ENCODE data around the gene ITIH6. TPM values are rescaled to one million over a fixed set of nuclear protein-coding genes. Genes with fewer than 3 reads are reported as not detected.
"Not testable (repeated sequence)": the region's sequence is repeated elsewhere in the genome, so short reads cannot be mapped to it uniquely, and the experiment has no call there.

ITIH6 gene, protein sequence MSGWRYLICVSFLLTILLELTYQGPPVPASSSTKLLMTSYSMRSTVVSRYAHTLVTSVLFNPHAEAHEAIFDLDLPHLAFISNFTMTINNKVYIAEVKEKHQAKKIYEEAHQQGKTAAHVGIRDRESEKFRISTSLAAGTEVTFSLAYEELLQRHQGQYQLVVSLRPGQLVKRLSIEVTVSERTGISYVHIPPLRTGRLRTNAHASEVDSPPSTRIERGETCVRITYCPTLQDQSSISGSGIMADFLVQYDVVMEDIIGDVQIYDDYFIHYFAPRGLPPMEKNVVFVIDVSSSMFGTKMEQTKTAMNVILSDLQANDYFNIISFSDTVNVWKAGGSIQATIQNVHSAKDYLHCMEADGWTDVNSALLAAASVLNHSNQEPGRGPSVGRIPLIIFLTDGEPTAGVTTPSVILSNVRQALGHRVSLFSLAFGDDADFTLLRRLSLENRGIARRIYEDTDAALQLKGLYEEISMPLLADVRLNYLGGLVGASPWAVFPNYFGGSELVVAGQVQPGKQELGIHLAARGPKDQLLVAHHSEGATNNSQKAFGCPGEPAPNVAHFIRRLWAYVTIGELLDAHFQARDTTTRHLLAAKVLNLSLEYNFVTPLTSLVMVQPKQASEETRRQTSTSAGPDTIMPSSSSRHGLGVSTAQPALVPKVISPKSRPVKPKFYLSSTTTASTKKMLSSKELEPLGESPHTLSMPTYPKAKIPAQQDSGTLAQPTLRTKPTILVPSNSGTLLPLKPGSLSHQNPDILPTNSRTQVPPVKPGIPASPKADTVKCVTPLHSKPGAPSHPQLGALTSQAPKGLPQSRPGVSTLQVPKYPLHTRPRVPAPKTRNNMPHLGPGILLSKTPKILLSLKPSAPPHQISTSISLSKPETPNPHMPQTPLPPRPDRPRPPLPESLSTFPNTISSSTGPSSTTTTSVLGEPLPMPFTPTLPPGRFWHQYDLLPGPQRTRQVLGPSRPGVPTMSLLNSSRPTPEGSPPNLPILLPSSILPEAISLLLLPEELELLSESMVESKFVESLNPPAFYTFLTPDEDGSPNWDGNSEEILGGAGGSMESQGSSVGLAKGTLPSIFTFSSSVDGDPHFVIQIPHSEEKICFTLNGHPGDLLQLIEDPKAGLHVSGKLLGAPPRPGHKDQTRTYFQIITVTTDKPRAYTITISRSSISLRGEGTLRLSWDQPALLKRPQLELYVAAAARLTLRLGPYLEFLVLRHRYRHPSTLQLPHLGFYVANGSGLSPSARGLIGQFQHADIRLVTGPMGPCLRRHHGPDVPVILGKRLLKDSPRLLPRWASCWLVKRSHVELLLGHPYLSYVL
- not detected for polyA plus RNA-seq (ENCODE audit: low read depth in 6 of 6)

DNA sequence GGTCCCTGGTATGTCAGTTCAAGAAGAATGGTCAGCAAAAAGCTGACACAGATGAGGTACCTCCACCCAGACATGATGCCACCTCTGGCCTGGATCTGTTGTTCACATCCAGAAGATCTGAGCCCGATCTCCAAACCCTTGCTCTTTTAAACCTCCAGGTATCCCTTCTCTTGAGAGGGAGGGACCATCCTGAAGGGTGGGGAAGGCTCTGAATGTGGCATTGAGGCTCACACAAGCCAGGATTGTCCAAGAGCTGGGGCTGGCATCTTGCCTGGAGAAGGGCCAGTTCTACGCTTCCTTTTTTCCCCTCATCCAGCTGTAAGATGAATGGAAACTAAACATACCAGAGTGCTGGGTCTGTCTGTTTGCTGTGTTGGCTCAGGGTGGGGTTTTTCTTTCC lies at the start of gene ITIH6:
Gene ITIH6, minus strand, starts transcription at position 119 of the 400 bp plus-strand sequence. Its CDS starts 45 bp downstream, at position 74.
- no peak within 1 kb of the TSS for H3K27ac Mint-ChIP-seq

DNA sequence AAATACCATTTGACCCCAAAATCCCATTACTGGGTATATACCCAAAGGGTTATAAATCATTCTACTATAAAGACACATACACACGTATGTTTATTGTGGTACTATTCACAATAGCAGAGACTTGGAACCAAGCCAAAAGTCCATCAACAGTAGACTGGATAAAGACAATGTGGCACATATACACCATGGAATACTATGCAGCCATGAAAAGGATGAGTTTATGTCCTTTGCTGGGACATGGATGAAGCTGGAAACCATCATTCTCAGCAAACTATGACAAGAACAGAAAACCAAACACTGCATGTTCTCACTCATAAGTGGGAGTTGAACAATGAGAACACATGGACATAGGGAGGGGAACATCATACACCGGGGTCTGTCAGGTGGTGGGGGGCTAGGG lies 49.6 kb upstream of the ITIH6 start:
- not testable (repeated sequence) for H3K27me3 Mint-ChIP-seq; H3K4me1 Mint-ChIP-seq; H3K4me3 Mint-ChIP-seq; H3K27ac Mint-ChIP-seq; DNase-seq; ATAC-seq (ENCODE audit: low read depth in 2 of 2); H3K36me3 Mint-ChIP-seq
- H3K9me3 Mint-ChIP-seq, result peaks cover 0 to 14% (median 4%) of the 10 kb centered on the region in 7 donors

More for the DNA sequence above, at the start of gene ITIH6:
- ATAC-seq (ENCODE audit: low read depth in 2 of 2), result no peak
- Mint-ChIP-seq H3K27me3 (peaks cover 0 to 14% (median 13%) of the 10 kb centered on the region in 3 donors), H3K4me1 (no peaks in the 10 kb centered on the region), H3K36me3 (no peaks in the 10 kb centered on the region), H3K9me3 (peaks cover 0 to 1% (median 0%) of the 10 kb centered on the region in 7 donors), H3K4me3 (no peak within 1 kb of the TSS)
- no peak for DNase-seq

DNA sequence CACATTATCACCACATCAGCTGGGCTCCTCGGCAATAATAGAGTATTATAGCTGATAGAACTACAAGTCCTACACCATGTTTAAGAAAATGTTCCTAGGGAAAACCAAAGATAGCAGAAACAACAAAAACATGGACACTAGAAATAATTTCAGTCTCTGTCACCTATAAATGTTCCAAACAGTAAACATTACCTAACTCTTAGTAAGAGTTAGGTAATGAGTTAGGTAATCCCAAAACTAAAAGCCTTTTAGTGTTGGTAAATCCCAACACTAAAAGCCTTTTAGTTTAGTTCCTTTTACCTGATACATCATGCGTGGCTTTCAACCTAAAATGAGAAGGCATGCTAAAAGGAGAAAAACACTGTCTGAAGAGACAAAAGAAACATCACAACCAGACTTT lies 45.0 kb upstream of the ITIH6 start:
- Mint-ChIP-seq H3K27ac (no peak overlapping the region), H3K4me3 (no peak overlapping the region), H3K4me1 (no peaks in the 10 kb centered on the region), H3K36me3 (no peaks in the 10 kb centered on the region), H3K9me3 (peaks cover 0 to 14% (median 4%) of the 10 kb centered on the region in 7 donors), H3K27me3 (peaks cover 0 to 28% (median 13%) of the 10 kb centered on the region in 3 donors)
- ATAC-seq (ENCODE audit: low read depth in 2 of 2), result no peak
- DNase-seq, result no peak

DNA sequence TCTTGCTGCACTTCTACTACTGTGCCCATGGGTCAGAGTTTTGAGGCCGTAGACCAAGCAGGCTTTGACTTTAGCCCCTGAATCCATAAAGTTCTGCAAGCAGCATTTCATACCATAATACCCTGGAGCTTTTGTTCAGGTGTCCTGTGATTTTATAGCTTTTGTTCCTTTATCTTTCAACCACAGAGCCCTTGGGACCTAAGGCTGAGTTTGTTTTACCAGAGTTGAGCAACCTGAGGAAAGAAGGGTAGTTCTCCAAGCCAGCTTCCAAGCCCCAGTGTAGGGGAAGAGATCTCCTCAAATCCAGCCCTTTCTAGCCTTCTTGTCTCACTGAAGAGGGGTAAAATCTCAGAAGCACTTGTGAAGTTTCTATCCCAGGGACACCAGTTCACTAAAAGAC lies 44.6 kb upstream of the ITIH6 start:
- H3K9me3 Mint-ChIP-seq, result peaks cover 0 to 14% (median 4%) of the 10 kb centered on the region in 7 donors
- H3K36me3 Mint-ChIP-seq, result no peaks in the 10 kb centered on the region
- H3K4me3 Mint-ChIP-seq, result no peak overlapping the region

DNA sequence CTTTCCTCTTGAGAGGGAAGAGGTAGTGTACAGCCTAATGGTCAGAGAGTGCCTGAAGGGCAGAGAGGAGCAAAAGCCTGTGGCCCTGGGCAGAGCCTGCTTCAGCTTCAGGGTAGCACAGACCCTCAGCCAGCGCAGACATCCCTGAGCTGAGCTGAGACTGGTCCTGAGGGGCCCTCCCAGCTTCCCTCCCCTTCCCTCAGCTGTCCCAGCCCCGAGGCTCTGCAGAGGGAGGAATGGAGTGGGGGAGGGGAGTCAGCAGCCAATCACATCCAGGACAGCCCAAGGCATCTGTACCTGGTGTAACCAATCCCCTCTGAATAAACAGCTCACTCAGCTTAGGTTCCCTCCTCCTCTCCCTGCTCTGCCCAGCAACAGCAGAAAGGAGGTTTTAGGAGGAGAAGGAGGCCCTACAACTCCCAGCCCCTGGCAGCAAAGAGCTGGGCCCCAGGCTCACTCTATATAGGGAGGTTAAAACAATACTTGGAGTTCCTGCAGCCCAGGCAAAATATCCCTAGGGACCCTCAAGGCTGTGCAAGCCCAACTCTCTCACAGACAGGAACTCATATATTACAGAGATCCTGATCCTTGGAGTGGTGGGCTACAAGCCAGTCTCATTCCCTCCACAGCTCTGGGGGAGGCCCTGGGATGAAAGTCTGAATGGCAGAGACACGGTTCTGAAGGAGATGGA lies 43.3 kb upstream of the ITIH6 start:
- ATAC-seq (ENCODE audit: low read depth in 2 of 2); H3K27ac Mint-ChIP-seq; H3K4me3 Mint-ChIP-seq; DNase-seq; H3K4me1 Mint-ChIP-seq; H3K9me3 Mint-ChIP-seq; H3K36me3 Mint-ChIP-seq: not testable (repeated sequence)
- peaks cover 7 to 44% (median 27%) of the 10 kb centered on the region in 3 donors for H3K27me3 Mint-ChIP-seq

More for the DNA sequence above, 44.6 kb upstream of the ITIH6 start:
- Mint-ChIP-seq H3K27me3 (peaks cover 0 to 32% (median 17%) of the 10 kb centered on the region in 3 donors), H3K27ac (no peak overlapping the region), H3K4me1 (no peaks in the 10 kb centered on the region)
- ATAC-seq (ENCODE audit: low read depth in 2 of 2) (no peak), DNase-seq (no peak)

DNA sequence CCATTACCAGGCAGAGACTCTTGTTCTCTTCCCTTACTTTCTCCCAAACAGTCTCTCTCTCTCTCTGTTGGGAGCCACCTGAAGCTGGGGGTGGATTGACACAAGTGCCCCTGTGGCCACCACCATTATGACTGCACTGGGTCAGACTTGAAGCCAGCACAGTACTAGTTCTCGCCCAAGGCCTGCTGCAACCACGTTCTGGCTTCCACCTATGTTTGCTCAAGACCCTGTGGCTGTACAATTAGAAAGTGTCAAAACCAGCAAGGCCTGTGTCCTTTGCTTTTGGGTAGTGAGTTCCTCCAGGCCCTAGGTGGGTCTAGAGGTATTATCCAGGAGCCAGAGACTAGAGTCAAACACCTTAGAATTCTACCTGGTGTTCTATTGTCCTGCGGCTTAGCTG lies 40.5 kb upstream of the ITIH6 start:
- no peak for DNase-seq
- Mint-ChIP-seq H3K27ac (no peak overlapping the region), H3K27me3 (peaks cover 7 to 54% (median 37%) of the 10 kb centered on the region in 3 donors), H3K9me3 (peaks cover 0 to 4% (median 0%) of the 10 kb centered on the region in 7 donors), H3K4me1 (no peaks in the 10 kb centered on the region), H3K36me3 (no peaks in the 10 kb centered on the region), H3K4me3 (no peak overlapping the region)
- ATAC-seq (ENCODE audit: low read depth in 2 of 2), result no peak

DNA sequence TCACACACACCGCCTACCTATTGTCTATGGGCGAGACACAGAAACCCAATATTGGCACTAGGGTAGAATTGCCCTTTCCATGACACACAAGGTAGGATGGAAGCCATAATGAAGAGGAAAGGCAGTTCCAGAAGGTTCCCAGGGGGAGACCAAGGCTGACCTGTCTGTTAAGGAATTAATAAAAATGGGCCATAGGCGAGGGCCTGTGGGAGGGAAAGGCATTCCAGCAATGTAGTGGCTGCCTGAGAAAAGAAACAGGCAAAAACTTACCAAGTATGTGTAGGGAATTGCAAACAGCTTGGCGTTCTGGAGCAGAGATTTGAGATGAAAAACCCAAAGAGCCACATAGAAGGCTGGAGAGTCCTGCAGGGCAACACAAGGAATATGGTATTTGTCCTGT lies 28.5 kb upstream of the ITIH6 start:
- peaks cover 0 to 17% (median 11%) of the 10 kb centered on the region in 3 donors for H3K27me3 Mint-ChIP-seq

DNA sequence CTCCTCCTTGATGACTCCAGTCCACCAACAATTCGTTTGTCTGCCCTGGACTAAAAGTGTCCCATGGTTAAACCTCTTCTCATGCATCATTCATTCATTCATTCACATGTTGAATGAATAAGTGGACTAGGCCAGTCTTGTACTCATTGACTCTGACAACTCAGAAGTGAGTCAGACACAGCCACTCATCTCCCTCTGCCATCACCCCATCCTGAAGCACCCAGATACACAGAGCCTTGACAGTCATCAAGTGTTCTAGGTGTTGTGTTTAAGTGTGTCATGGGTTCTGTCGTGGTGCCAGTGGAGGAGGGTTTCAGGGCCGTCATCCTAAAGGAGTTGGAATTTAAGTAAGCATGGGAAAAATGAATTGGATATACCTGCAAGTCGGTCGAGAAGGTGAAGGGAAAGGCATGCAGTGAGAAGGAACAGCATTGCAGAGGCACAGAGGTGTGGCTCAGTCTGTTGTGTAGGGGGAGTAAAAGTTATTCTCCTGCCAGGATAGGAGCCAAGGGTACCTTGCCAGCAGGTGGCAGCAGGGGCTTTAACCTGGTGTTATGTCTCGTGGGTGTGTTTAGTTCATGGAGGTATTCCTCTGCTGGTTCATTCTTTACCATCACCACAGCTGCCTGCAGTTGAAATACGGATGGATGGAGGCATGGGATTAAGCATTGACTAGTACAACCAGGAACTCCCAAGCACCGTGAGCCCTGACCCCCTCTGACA lies 27.8 kb upstream of the ITIH6 start:
- Mint-ChIP-seq H3K36me3 (no peaks in the 10 kb centered on the region), H3K4me3 (no peak overlapping the region), H3K27me3 (peaks cover 0 to 24% (median 6%) of the 10 kb centered on the region in 3 donors), H3K27ac (peak overlapping the region in 1 of 6 donors; percentile 20), H3K9me3 (peaks cover 0 to 8% (median 0%) of the 10 kb centered on the region in 7 donors), H3K4me1 (no peaks in the 10 kb centered on the region)
- ATAC-seq (ENCODE audit: low read depth in 2 of 2) (no peak), DNase-seq (no peak)

More for the DNA sequence above, 28.5 kb upstream of the ITIH6 start:
- Mint-ChIP-seq H3K36me3 (no peaks in the 10 kb centered on the region), H3K4me1 (no peaks in the 10 kb centered on the region), H3K4me3 (no peak overlapping the region), H3K9me3 (peaks cover 0 to 8% (median 0%) of the 10 kb centered on the region in 7 donors), H3K27ac (peak overlapping the region in 1 of 6 donors; percentile 39)
- ATAC-seq (ENCODE audit: low read depth in 2 of 2) (no peak), DNase-seq (no peak)

DNA sequence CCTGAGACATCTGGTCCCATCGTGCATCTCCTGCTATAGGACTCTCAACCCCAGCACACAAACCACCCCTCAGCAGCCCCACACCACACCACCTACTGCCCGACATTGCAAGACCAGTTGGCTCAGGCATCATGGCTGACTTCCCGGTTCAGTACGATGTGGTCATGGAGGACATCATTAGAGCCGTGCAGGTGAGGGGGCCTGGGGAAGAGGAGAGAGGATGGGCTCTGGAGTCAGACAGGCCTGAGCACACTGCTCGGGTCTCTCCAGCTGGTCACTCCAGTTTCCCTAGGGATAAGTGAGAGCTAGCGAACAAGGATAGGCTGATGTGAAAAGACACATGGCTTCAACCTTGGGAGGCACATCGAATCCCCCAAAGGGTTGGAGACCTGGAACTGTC lies 26.7 kb upstream of the ITIH6 start:
- Mint-ChIP-seq H3K27ac (no peak overlapping the region), H3K36me3 (no peaks in the 10 kb centered on the region), H3K27me3 (peaks cover 0 to 25% (median 6%) of the 10 kb centered on the region in 3 donors), H3K9me3 (peaks cover 0 to 8% (median 0%) of the 10 kb centered on the region in 7 donors), H3K4me1 (no peaks in the 10 kb centered on the region), H3K4me3 (no peak overlapping the region)
- DNase-seq (no peak), ATAC-seq (ENCODE audit: low read depth in 2 of 2) (no peak)

DNA sequence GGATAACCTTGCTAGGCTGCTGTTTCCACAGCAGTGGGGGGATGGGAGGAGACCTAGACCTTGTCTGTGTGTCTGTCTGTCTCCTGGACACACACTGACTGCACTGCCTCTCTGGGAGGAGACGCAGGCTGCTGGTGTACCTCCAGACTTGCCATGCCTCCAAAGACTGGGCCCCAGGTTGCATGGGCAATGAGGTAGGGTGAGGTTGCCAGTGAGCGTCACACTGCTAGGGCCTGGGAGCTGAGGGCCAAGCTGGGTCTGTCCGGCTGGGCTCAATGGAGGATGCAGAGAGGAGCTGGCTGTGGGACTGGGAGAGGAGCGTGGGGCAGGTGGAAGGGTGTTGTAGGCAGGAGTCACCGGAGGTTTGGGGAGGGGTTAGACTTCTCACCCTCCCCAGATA lies 26.1 kb upstream of the ITIH6 start:
- Mint-ChIP-seq H3K4me3 (no peak overlapping the region), H3K4me1 (peaks cover under 1 to 4% (median 3%) of the 10 kb centered on the region in 3 donors), H3K27me3 (peaks cover 0 to 25% (median 6%) of the 10 kb centered on the region in 3 donors), H3K9me3 (peaks cover 0 to 8% (median 0%) of the 10 kb centered on the region in 7 donors), H3K36me3 (no peaks in the 10 kb centered on the region), H3K27ac (no peak overlapping the region)
- DNase-seq (no peak), ATAC-seq (ENCODE audit: low read depth in 2 of 2) (no peak)

DNA sequence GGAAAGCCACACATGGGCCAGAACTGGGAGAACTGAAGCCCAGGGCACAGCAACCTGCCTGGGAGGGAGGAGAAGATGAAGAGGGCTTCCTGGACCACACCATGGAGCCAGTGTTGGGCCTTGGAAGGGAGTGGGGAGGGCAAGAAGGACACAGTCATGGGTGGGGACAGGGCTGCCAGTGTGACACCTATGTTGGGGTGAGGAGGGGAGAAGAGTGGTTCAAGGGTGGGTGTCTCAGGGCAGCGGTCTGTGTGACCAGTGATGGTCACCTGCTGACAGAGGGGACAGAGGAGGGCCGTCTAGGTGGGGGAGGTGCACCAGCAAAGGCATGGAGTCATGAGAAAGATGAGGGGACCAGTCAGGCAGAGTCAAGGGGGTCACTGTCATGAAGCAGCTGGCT lies 23.3 kb upstream of the ITIH6 start:
- H3K36me3 Mint-ChIP-seq, result peaks cover 2% of the 10 kb centered on the region in 2 donors
- peaks cover 12 to 14% (median 12%) of the 10 kb centered on the region in 3 donors for H3K4me1 Mint-ChIP-seq
- H3K9me3 Mint-ChIP-seq, result peaks cover 0 to 1% (median 0%) of the 10 kb centered on the region in 7 donors
- H3K27ac Mint-ChIP-seq, result peak overlapping the region in 1 of 6 donors; percentile 56
- H3K4me3 Mint-ChIP-seq, result no peak overlapping the region
- peaks cover 0 to 15% (median under 1%) of the 10 kb centered on the region in 3 donors for H3K27me3 Mint-ChIP-seq
- no peak for DNase-seq
- ATAC-seq (ENCODE audit: low read depth in 2 of 2), result no peak

DNA sequence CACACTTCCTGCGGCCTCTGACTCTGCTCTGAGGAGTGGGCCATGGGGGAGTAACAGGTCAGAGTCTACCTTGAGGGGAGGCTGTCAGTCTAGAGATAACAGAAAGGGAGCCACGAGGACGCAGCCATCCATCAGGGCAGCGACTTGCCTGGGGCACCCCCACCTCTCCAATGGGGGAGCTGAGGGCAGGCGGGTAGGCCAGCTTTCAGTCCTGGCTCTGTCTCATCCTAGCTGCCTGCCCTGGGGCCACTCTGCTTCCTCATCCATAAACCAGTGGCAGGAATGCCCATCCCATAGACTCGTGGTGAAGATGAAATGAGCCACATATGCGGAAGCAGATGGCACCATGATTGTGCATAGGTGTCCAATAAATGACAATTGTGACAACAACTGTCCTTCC lies 22.7 kb upstream of the ITIH6 start:
- Mint-ChIP-seq H3K27me3 (peaks cover 0 to 15% (median 0%) of the 10 kb centered on the region in 3 donors), H3K27ac (no peak overlapping the region), H3K4me1 (peaks cover 12 to 14% (median 12%) of the 10 kb centered on the region in 3 donors), H3K9me3 (peaks cover 0 to 1% (median 0%) of the 10 kb centered on the region in 7 donors), H3K4me3 (no peak overlapping the region), H3K36me3 (peaks cover 8% of the 10 kb centered on the region in 2 donors)
- ATAC-seq (ENCODE audit: low read depth in 2 of 2) (no peak), DNase-seq (no peak)

All from naive B cell (primary cell).